ENCODE data around the gene DELE1.

DELE1 gene, protein sequence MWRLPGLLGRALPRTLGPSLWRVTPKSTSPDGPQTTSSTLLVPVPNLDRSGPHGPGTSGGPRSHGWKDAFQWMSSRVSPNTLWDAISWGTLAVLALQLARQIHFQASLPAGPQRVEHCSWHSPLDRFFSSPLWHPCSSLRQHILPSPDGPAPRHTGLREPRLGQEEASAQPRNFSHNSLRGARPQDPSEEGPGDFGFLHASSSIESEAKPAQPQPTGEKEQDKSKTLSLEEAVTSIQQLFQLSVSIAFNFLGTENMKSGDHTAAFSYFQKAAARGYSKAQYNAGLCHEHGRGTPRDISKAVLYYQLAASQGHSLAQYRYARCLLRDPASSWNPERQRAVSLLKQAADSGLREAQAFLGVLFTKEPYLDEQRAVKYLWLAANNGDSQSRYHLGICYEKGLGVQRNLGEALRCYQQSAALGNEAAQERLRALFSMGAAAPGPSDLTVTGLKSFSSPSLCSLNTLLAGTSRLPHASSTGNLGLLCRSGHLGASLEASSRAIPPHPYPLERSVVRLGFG

DNA sequence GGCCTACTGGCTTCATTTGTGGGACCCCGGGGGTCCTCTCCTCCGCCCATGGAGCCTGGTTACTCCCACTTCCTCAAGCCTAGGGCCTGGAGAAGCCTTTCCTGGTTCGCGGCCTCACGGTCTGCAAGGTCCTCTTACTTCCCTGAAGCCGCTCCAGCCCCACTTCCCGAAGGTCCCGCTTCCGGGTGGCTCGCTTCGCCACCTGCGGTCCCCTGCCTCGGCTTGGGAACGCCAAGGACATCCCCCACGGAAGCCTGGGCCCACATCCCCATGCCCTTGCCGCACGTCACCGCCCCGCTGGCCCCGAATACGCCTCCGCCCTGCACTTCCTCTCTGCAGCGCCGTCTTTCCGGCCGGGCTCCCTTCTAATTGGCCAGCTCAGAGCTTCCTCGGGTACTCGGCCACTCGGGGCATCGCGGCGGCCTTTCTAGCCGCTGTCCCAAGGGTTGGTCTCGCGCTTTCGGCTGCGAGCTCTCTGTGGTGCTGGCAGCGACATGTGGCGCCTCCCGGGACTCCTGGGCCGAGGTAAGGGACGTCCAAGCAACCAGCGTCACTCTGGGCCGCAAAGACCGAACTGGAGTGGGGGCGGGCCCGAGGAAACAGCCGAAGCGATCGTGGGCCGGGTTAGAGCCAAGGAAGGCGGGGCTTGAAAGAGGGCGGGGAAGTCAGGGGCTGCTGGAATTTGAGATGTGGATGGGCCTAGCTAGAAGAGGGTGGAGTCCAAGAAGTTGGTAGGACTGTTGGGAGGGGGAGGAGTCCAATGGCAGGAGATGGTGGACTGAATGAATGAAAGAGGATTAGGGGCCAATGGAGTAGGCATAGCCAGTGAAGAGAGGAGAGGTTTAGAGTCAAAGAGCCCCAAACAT, at the start of gene DELE1:
Gene DELE1 (plus strand): TSS at position 424 of the 866 bp plus-strand sequence. CDS start 71 bp downstream, at position 495.
- peak; percentile 68 to 91 for DNase-seq (ENCODE audit: extremely low read depth in 1 of 2, low read depth in 1 of 2)

DNA sequence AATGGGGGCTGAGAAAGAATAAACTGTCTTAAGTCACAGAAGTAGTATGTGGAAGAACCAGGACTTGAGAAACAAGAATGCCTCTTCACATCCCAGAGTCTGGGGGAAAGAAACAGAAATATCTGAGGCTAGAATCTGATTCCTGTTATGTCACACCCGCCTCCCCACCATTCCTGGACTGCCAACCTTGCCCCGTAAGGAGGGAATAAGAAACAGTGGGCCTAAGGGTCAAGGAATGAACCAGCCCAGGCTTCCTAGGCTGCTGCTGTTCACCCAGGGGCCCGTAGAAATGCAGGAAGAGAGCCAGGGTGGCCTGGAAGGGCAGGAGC, 49.8 kb upstream of the DELE1 start:
- DNase-seq (ENCODE audit: extremely low read depth in 1 of 2, low read depth in 1 of 2), result no peak

DNA sequence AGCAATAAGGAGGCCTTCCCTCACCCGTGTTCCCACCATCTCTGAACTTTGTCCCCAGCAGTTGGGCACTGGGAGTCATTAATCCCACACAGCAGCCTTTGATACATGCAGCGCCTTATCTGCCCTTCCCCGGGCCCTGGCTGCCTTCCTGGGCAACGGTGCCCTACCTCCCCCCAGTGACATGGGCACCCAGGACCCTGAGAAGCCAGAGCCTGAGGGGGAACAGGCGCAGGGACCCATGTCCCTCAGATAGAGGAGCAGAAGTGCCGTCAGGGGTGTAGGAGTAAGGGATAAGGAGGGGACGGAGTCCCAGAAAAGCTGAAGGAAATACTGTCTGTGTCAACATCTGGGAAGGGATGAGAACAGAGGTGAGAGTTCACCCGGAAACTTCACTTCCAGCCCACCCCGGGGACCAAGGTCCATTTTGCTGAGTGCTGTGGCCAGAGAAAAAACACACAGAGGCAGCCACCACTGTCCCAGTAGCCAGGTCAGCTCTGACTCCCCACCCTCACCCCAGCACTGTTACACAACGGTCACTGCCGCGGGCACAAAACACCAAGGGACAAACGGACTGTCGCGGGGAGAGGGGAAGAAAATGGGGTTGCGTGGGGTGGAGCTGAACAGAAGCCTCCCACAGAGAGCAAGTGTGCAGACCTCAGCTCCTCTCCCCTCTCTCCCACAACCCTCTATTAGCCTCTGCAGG, 49.3 kb upstream of the DELE1 start:
- no peak for DNase-seq (ENCODE audit: extremely low read depth in 1 of 2, low read depth in 1 of 2)

DNA sequence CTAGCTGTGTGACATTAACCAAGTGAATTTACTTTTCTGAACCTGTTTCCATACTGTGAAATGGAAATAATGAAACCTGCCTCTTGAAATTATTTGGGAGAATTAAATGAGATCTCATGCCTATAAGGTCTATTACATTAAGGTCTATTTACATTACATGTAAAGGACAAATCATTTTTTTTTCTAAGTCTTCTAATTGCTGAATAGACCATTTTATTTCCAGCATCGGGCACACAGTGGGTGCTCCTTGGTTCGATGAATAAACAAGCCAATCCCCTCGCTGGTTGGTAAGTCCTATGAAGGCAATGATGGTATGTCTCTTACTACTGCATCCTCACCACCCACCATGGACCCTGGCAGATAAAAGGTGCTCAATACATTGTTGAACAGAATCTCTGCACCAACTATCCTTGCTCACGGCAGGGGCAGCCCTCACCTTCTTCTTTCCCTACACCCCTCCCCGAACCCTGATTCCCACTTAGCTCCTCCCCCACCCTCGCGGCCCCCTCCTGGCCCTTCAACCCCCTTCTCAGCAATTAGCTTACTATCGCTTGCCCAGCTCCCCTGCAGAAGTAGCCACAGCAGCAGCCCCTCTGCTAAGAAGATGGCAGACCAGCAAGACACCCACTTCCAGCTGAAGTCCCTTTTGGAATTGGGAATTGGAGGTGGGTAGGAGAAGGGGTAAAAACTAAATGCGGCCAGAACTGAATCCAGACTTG, 48.5 kb upstream of the DELE1 start:
- DNase-seq (ENCODE audit: extremely low read depth in 1 of 2, low read depth in 1 of 2), result no peak

DNA sequence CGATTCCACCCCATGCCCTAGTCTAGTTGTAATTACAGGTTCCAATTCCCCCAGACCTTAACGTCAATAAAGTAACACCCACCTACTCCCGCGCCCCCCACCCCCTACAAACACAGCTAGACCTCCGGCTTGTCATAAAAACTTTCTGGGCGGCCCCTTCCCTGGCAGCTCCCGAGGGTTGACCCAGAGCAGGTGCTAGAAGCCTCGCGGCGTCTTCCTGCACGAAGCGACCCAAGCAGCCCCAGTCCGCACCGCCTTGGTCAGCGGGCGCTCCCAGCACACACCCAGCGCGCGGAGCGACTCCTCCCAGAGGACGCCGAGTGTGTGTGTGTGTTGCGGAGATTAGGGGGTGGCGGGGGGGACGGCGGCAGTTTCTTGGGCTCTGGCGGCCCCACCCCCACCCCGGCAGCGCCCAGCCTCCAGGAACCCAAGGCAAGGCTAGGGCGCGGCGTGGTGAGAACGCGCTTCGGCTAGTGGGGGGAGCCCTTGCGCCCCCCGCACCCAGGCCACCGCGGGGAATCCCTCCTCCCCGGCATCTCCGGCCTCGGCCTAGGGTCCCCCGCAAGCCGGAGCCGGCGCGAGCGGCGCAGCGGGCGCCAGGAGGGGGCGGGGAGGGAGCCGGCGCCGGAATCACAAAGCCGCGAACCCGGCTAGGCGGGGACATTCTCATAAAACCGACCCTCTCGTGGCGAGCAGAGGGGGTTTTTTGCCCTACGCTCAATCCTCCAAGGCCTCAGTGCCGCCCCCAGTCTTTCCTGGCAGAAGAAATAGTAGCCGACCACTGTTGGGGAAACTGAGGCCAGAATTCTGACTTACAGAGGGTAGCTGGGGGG, 47.7 kb upstream of the DELE1 start:
- no peak for DNase-seq (ENCODE audit: extremely low read depth in 1 of 2, low read depth in 1 of 2)

DNA sequence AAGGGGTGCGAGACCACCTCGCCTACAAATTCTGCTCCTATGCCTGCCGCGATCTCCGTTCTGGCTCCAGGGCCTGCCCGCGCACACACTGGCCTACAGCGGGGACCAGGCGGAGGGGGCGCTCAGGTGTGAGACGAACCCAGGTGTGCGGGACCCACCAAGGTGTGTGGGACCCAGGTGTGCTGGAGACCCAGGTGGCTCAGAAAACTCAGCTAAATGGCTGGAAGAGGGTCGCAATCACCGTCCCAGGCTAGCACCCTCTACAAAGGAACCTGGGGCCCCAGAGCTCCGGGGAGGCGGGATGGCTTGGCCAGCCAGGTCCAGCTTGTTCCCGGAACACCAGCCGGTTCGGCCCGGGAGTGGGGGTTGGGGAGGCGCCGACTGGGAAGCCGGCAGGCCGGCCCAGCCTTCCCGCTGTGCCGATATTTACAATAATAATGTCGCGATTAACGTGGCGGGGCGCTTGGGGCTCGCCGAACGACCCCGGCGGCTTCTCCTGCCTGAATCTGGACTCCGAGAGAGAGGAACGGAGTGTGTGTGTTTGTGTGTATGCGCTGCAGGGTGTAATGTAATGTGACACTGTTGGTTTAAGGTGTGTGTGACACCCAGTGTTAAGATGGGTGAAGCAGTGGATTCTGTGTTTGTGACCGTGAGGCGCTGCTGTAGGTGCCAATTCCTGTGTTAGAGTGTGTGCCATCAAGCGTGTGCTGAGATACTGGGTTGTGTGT, 46.9 kb upstream of the DELE1 start:
- no peak for DNase-seq (ENCODE audit: extremely low read depth in 1 of 2, low read depth in 1 of 2)

DNA sequence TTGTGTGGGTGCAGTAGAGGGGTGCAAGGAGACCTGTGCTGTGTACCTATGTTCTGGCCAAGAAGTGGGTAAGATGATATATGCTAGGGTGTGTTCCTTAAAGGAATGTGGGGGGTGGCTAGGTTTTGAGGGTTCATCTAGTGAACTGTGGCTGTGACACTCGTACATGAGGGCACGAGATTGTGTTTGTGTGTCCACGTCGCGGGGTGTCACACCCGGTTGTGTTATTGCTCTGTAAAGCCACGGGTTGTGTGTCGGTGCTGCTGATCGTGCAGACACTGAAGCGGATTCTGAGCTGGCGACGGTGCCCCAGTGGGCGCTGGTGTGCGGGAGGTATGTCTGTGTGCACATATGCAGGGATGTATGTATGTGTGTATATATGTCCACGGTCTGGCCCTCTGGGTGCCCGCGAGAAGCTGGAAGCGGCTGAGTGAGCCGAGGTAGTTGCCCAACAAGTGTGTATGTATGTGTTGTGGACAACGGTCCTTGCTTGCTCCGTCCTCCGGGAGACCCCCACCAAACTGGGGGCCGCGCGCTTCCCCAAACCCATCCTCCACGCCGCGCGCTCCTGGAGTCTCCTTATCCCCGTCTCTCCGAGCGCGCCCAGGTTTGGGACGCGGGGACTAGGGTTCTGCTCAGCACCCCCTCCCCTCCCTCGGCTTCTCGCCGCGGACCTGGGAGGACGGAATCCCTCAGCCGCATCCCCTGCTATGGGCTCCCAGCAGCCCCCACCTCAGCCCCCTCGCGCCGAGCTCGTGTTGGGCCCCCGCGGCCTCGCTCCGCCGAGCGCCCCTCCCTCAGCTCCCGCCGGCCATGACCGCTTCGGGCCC, 46.1 kb upstream of the DELE1 start:
- DNase-seq (ENCODE audit: extremely low read depth in 1 of 2, low read depth in 1 of 2), result no peak

DNA sequence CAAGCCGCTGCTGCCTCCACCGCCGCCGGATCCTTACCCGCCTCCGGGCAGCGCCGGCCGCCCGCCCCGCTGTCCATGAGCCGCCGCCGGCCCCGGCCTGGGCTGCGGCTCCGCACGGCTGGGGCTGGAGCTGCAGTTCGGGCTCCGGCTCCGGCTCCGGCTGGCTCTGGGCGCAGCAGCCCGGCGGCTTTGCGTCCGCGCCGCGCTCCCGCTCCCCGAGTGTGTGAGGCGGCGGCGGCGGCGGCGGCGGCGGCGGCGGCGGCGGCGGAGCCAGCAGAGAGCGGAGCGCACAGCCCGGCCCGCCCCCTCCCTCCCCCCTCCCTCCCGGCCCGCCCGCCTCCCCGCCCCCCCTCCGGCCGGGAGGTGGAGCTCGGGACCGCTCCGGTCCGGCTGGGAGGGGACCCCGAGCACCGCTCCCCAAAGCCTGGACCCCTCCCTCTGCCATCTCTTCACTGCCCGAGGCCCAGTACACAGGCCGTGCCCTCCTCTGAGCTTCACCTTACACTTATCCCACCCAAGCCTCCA, 45.4 kb upstream of the DELE1 start, which contains the start of gene PCDH1:
Gene PCDH1 (minus strand): TSS at position 225 of the 525 bp plus-strand sequence. CDS start 148 bp downstream, at position 77.
- DNase-seq (ENCODE audit: extremely low read depth in 1 of 2, low read depth in 1 of 2), result no peak

DNA sequence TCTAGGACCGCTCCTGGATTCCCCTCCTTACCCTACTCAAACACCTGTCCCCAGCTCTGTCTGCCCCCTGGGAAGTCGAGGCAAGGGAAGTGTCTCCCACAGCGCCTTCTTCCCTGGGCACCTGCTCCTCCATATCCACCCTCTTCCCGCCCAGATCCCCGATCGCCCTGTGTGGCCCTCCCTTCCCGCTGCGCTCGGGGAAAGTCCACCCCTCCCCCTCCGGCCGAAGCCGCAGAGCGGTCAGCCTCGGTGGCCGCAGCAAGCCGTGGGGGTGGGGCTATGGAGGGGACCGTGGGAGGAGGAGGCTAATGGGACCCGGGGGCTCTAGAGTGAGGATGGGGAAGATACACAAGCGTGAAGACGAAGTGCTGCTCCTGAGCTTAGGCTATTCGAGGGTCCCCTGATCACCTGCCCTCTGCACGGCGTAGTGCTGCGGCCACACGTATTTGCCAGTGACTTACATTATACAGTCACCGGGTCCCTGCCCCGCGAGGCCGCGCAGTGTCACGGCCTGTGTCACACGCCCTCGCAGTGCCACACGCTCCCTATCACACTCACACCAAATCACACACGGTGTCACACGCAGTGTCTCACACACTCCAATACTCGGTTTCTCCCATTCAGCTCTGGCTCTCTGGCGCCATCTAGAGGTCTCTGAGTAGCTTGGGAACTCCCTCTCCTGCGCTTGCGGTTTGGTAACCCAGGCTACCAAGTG, 44.8 kb upstream of the DELE1 start:
- peak; percentile 78 to 80 for DNase-seq (ENCODE audit: extremely low read depth in 1 of 2, low read depth in 1 of 2)

DNA sequence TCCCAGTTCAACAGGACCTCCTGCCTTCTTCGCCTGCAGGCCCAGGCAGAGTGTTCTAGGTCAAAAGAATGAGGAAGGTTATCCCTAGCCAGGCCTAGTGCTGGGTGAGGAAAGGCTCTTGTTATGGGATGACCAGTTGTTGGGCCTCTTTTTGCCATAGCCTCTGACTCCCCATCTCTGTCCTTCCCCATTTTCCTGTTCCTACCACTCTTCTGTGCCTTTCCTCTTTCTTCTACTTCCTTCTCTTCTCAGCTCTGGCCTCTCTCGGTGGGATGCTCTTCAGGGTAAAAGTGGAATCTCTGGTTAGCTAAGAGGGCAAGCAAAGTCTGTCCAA, 44.3 kb upstream of the DELE1 start:
- no peak for DNase-seq (ENCODE audit: extremely low read depth in 1 of 2, low read depth in 1 of 2)

DNA sequence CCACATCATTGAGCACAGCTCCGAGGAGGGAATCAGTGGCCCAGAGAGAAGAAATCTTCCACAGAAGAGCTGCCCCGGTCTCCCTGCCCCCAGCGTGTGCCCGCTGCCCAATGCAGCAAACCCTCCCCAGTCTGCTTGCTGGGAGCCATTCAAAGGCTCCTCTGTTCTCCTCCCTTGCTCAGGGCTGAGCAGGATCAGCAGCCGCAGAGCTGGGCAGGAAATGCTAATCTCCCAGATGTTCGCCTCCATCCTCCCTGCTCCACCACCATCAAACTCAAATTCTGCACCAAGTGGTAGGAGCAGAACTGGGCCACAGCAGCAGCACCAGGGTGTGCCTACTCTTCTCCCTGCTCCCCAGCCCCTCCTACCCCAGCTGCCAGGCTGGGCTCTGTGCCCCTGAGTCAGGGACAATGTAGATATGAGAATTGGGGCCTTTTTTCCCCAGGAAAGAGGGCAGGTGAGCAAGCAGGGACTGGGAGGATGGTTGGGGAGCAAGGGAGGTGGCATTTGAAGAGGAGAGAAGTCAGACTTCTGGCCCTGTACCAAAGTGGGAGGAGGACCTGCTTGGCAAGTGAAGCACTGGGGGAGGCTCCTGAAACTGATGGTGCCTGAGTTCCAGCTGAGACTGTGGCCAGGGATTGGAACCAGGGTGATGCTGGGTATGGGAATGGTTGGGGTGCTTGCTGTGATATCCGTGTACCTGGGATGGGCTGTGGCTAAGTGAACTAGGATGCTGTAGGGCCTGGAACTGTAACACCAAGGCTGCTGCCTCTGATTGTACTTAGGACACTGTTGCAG, 43.5 kb upstream of the DELE1 start:
- DNase-seq (ENCODE audit: extremely low read depth in 1 of 2, low read depth in 1 of 2), result no peak

DNA sequence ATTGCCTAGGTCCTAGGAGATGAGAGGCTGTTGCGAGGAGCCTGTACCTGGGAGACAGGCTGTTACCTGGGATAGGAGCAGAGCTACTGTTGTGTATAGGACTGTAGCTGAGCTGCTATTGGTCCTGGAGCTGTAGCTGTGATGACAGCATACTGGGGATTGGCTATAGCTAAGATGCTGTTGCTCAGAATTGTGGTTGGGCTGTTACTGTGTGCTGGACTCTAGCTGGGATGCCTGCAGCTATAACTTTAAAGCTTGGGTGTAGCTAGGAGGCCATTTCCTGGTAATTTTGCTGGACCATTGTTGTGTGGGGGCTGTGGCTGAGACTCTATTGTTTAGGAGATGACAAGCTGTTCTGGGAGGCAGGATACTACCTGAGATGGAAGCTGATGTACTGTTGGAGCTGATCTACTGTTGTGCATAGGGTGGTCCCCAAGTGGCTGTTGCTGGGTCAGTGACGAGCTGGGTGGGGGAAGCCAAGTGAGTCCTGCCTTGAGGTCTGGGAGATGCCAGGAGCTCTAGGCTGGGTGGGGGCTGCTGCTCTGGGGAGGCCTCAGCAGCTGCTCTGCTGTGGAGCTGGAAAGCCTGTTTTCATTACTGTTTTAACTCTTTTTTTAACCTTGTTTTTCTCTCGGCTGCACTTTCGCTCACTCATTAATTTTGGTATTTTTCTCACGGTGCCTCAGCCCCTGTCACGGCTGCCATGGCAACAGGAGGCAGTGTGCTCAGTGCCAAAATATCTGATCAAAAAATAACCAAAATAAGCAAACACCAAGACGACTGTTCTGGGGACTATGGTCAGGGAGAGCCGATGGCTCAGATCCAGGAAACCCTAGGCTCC, 42.5 kb upstream of the DELE1 start:
- no peak for DNase-seq (ENCODE audit: extremely low read depth in 1 of 2, low read depth in 1 of 2)

DNA sequence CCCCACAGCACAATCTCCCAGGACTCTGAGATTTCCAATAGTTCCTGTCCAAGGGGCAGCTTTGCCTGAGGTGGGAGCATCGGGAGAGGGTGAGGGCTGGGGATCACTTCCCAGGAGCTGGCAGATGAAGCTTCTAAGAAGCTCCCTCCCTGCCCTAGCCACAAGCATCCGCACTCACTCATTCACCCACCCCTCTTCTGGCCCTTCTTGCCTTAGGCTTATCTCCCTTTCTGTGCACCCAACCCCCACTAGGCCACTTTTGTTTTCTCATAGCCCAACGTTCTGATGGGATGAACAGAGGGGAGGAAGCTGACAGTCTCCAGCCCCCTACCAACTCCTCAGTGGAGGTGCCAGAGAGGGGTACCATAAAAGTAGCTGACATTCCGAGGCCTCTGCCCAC, 41.8 kb upstream of the DELE1 start:
- DNase-seq (ENCODE audit: extremely low read depth in 1 of 2, low read depth in 1 of 2), result no peak

DNA sequence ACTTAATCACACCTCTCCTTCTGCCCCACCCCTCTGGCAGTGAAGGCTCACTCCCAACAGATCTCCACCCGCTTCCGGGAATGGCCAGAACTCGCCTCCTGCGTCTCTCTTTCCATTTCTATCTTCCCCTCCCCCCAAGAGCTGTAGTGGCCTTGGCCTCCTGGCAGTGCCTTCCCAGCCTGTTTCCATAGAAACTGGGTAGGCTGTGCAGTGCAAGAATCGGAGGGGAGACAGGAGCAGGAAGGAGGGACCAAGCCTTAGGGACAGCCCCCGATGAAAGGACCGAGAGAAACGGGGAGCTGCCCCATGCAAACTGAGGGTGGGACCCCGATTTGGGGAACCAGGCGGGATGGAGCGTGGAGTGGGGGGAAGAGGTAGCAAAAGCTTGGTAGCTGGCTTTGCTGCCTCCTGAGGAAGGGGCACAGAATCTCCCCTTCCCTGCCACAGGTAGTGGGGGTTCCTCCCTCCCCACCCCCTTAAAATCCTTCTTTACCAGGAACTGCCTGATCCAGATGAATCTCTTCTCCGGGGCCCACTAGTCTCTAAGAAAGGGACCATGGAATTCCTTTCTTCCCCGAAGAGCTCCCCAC, 41.0 kb upstream of the DELE1 start:
- DNase-seq (ENCODE audit: extremely low read depth in 1 of 2, low read depth in 1 of 2), result no peak

DNA sequence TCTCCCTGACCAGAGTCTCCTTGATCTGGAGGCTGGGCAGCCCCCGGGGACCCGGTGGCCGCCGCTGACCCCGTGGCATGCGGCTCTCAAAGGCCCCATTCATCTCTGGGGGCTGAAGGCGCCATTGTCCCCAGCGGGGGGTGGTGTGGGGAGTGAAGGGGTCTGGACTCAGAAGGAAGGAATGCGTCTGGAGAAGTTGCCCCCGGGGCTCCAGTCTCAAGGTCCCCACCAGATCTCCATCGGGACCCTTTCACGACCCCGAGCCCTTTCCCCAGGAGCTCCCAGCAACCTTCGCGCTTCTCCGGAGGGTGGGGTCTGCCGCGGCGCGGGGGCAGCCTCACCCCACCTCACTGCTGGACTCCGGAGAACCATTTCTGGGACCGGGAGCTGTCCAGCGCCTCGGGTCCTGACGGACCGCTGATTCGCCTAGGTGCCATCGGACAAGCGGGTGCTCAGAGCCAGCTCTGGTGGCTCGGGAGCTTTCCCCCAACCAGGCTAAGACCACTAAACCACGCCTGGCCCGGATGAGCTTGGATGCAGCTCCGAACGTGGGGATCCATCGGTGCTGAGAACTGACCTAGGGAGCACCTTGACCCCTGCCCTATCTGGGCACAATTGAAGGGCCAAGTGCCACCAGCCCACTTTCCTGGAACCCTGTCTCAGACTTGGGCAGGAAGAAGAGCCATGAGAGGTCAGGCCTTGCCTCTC, 40.3 kb upstream of the DELE1 start:
- no peak for DNase-seq (ENCODE audit: extremely low read depth in 1 of 2, low read depth in 1 of 2)
